ENCODE measurements around the gene DLL4.

The DLL4 gene

DNA sequence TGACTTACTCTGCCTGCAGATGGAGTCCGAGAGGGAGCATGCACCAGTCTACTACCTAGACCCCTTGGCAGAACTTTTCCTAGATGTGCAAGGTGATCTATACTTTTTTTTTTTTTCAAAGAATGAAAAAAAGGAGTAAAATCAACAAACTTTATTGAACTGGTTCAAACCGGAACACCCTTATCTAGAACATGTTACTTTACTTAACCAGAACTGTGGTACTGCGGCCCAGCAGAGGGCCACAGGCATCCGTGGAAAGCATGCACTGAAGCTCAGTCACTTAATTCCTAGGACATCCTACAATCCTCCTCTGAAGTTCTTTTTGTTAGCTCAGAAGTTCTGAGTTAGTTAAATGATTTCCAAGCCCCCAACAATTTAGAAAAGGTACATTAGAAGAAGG lies 45.7 kb downstream of the DLL4 start:
- Histone ChIP-seq H3K9ac (ENCODE audit: low read depth, low read length) (no peak overlapping the region), H3K36me3 (ENCODE audit: insufficient read depth, low read depth, low read length) (peaks cover 43% of the 10 kb centered on the region), H3K4me3 (ENCODE audit: low read length) (no peak overlapping the region), H3K27ac (ENCODE audit: low read length) (no peak overlapping the region), H3K27me3 (ENCODE audit: insufficient read depth, low read length) (no peaks in the 10 kb centered on the region), H3K9me3 (ENCODE audit: insufficient read depth, low read depth, low read length) (no peaks in the 10 kb centered on the region), H3K4me1 (ENCODE audit: insufficient read depth, low read length) (no peaks in the 10 kb centered on the region)

DNA sequence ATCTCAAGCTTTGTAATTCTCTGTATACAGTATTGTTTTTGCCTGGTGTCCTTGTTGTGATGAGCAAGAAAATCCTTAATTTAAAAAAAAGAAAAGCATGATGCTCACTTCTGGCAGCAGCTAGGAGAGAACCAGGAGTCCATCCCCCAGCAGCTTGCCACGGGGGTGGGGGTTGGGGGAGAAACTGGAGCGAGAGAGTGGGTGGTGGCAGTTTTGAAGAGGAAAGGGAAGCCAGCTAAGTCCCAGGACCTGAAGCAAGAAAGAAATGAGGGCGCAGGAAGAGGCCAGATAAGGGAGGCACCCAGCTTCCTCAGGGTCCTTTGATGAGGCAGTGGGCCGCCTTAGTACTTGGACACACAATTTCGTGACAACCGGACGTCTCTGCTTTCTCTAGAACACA lies 47.7 kb downstream of the DLL4 start:
- H3K9ac ChIP-seq (ENCODE audit: low read depth, low read length), result no peak overlapping the region
- H3K4me1 ChIP-seq (ENCODE audit: insufficient read depth, low read length), result no peaks in the 10 kb centered on the region
- peaks cover 62% of the 10 kb centered on the region for H3K36me3 ChIP-seq (ENCODE audit: insufficient read depth, low read depth, low read length)
- no peak overlapping the region for H3K4me3 ChIP-seq (ENCODE audit: low read length)
- H3K9me3 ChIP-seq (ENCODE audit: insufficient read depth, low read depth, low read length), result no peaks in the 10 kb centered on the region
- H3K27me3 ChIP-seq (ENCODE audit: insufficient read depth, low read length), result no peaks in the 10 kb centered on the region
- no peak overlapping the region for H3K27ac ChIP-seq (ENCODE audit: low read length)

- no peaks in the 10 kb centered on the region for H3K27me3 ChIP-seq (ENCODE audit: insufficient read depth, low read length)
- H3K9ac ChIP-seq (ENCODE audit: low read depth, low read length), result no peak overlapping the region
- no peaks in the 10 kb centered on the region for H3K9me3 ChIP-seq (ENCODE audit: insufficient read depth, low read depth, low read length)
- H3K27ac ChIP-seq (ENCODE audit: low read length), result no peak overlapping the region
- H3K4me3 ChIP-seq (ENCODE audit: low read length), result no peak overlapping the region
- H3K4me1 ChIP-seq (ENCODE audit: insufficient read depth, low read length), result no peaks in the 10 kb centered on the region
- H3K36me3 ChIP-seq (ENCODE audit: insufficient read depth, low read depth, low read length), result peaks cover 76% of the 10 kb centered on the region
Measured at GRCh38 chr15:40978141-40978540, 49.0 kb downstream of the DLL4 start.

- peaks cover 80% of the 10 kb centered on the region for H3K36me3 ChIP-seq (ENCODE audit: insufficient read depth, low read depth, low read length)
- no peak overlapping the region for H3K27ac ChIP-seq (ENCODE audit: low read length)
- no peaks in the 10 kb centered on the region for H3K4me1 ChIP-seq (ENCODE audit: insufficient read depth, low read length)
- H3K4me3 ChIP-seq (ENCODE audit: low read length), result no peak overlapping the region
- H3K27me3 ChIP-seq (ENCODE audit: insufficient read depth, low read length), result no peaks in the 10 kb centered on the region
- no peak overlapping the region for H3K9ac ChIP-seq (ENCODE audit: low read depth, low read length)
- H3K9me3 ChIP-seq (ENCODE audit: insufficient read depth, low read depth, low read length), result no peaks in the 10 kb centered on the region
Measured at GRCh38 chr15:40978562-40978961, 49.4 kb downstream of the DLL4 start.

DNA sequence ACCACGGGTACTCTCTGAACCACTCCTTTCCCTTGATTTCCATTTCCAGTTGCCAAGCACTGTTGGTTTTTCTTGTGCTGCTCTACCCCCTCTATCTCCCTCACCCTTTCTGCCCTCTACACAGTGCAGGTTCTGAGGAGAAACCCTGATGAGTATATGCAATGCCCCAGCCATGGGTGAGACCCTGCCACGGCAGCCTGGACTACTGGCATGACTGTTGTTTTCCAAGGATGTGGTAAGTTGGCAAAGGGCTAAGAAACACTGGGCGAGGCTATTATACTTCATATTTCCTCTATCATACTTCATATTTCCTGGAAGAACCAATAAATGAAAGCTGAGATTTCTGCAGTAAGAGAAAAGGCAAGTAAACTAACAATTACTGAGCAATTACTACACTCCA lies 52.0 kb downstream of the DLL4 start:
- no peak overlapping the region for H3K9ac ChIP-seq (ENCODE audit: low read depth, low read length)
- no peaks in the 10 kb centered on the region for H3K4me1 ChIP-seq (ENCODE audit: insufficient read depth, low read length)
- H3K36me3 ChIP-seq (ENCODE audit: insufficient read depth, low read depth, low read length), result peaks cover 100% of the 10 kb centered on the region
- no peak overlapping the region for H3K4me3 ChIP-seq (ENCODE audit: low read length)
- H3K9me3 ChIP-seq (ENCODE audit: insufficient read depth, low read depth, low read length), result no peaks in the 10 kb centered on the region
- no peak overlapping the region for H3K27ac ChIP-seq (ENCODE audit: low read length)
- no peaks in the 10 kb centered on the region for H3K27me3 ChIP-seq (ENCODE audit: insufficient read depth, low read length)

DNA sequence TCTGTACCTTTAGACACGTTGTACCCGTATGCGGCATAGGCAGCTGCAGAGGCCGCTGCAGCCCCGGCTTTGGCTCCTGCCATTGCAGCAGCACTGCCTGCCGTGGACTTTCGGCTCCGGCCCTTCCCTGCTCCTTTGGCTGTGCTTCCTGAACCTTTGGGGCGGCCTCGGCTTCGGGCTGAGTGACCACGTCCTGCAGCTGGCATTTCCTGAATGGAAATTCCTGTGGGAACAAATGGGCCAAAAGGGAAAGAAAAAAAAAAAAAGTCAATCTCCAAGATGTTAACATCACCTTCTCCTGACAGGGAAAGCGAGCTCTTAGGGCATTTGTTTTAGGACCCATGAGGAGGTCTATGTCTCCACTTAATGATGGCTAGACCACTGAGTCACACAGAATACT lies 53.7 kb downstream of the DLL4 start:
- Histone ChIP-seq H3K9ac (ENCODE audit: low read depth, low read length) (no peak overlapping the region), H3K4me3 (ENCODE audit: low read length) (no peak overlapping the region)

GRCh38 chr15:40984406-40984805 lies 55.3 kb downstream of the DLL4 start:
- Histone ChIP-seq H3K9me3 (ENCODE audit: insufficient read depth, low read depth, low read length) (no peaks in the 10 kb centered on the region), H3K36me3 (ENCODE audit: insufficient read depth, low read depth, low read length) (peaks cover 94% of the 10 kb centered on the region), H3K4me3 (ENCODE audit: low read length) (no peak overlapping the region), H3K27me3 (ENCODE audit: insufficient read depth, low read length) (no peaks in the 10 kb centered on the region), H3K9ac (ENCODE audit: low read depth, low read length) (no peak overlapping the region), H3K4me1 (ENCODE audit: insufficient read depth, low read length) (no peaks in the 10 kb centered on the region), H3K27ac (ENCODE audit: low read length) (no peak overlapping the region)

More for the DNA sequence above, 53.7 kb downstream of the DLL4 start:
- peaks cover 100% of the 10 kb centered on the region for H3K36me3 ChIP-seq (ENCODE audit: insufficient read depth, low read depth, low read length)
- no peak overlapping the region for H3K27ac ChIP-seq (ENCODE audit: low read length)
- no peaks in the 10 kb centered on the region for H3K4me1 ChIP-seq (ENCODE audit: insufficient read depth, low read length)
- no peaks in the 10 kb centered on the region for H3K27me3 ChIP-seq (ENCODE audit: insufficient read depth, low read length)
- no peaks in the 10 kb centered on the region for H3K9me3 ChIP-seq (ENCODE audit: insufficient read depth, low read depth, low read length)

DNA sequence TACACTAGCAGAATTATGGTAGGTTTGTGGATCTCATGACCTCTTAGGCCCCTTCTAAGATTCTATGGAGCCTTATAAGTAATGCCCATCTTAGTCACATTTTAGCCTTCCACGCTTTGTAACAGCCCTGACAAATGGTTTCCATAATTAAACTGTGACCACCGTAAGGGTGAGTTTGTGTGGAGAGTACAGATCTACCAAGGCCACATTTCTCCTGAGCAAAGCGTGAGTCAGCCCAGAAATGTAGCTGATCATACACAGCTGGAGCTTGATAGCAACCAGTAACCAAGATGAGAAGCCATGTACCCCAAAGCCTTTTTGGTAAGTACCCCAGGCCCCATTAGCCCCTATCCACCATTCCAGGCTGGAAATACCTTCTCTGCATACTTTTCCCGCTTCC lies 55.8 kb downstream of the DLL4 start:
- no peak overlapping the region for H3K4me3 ChIP-seq (ENCODE audit: low read length)
- no peaks in the 10 kb centered on the region for H3K4me1 ChIP-seq (ENCODE audit: insufficient read depth, low read length)
- H3K9me3 ChIP-seq (ENCODE audit: insufficient read depth, low read depth, low read length), result no peaks in the 10 kb centered on the region
- H3K27ac ChIP-seq (ENCODE audit: low read length), result no peak overlapping the region
- H3K27me3 ChIP-seq (ENCODE audit: insufficient read depth, low read length), result no peaks in the 10 kb centered on the region
- peaks cover 89% of the 10 kb centered on the region for H3K36me3 ChIP-seq (ENCODE audit: insufficient read depth, low read depth, low read length)
- no peak overlapping the region for H3K9ac ChIP-seq (ENCODE audit: low read depth, low read length)

- Histone ChIP-seq H3K4me3 (ENCODE audit: low read length) (no peak overlapping the region), H3K36me3 (ENCODE audit: insufficient read depth, low read depth, low read length) (peaks cover 86% of the 10 kb centered on the region), H3K27me3 (ENCODE audit: insufficient read depth, low read length) (no peaks in the 10 kb centered on the region), H3K9me3 (ENCODE audit: insufficient read depth, low read depth, low read length) (no peaks in the 10 kb centered on the region), H3K27ac (ENCODE audit: low read length) (no peak overlapping the region), H3K4me1 (ENCODE audit: insufficient read depth, low read length) (no peaks in the 10 kb centered on the region), H3K9ac (ENCODE audit: low read depth, low read length) (no peak overlapping the region)
Measured at GRCh38 chr15:40985541-40986330, 56.6 kb downstream of the DLL4 start.

DNA sequence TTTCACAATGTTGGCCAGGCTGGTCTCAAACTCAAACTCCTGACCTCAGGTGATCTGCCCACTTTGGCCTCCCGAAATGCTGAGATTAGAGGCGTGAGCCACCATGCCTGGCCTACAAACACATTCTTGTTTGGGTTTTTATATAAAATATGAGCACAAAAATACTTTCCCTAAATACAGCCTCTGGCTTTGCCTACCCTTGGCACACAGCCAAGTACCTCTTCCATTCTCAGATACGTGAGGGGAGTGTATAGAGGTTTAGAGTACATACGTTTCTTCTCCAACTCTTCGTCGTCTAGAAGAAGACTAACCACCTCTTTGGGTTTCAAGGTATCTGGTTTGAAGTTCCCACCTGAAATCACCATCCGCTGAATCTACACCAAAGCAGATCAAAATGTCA lies 57.7 kb downstream of the DLL4 start:
- Histone ChIP-seq H3K27ac (ENCODE audit: low read length) (no peak overlapping the region), H3K4me1 (ENCODE audit: insufficient read depth, low read length) (no peaks in the 10 kb centered on the region), H3K4me3 (ENCODE audit: low read length) (no peak overlapping the region), H3K36me3 (ENCODE audit: insufficient read depth, low read depth, low read length) (peaks cover 84% of the 10 kb centered on the region), H3K9ac (ENCODE audit: low read depth, low read length) (no peak overlapping the region), H3K27me3 (ENCODE audit: insufficient read depth, low read length) (no peaks in the 10 kb centered on the region), H3K9me3 (ENCODE audit: insufficient read depth, low read depth, low read length) (no peaks in the 10 kb centered on the region)

DNA sequence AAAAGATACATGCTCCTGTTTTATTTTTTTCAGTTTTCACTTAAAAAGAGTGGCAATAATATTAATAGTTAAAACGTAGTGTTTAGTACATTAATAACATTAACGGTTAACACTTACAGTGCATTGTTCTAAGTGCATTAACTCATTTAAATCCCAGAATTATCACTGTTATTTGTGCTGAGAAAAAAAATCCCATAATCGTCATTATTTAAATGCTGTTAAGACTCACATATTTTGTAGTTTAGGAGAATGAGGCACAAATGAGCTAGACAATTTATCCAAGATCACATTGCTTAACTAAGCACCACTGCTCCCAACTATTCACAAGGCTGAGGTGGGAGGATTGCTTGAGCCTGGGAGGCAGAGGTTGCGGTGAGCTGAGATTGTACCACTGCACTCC lies 59.0 kb downstream of the DLL4 start:
- Histone ChIP-seq H3K27ac (ENCODE audit: low read length) (no peak overlapping the region), H3K4me3 (ENCODE audit: low read length) (no peak overlapping the region), H3K9ac (ENCODE audit: low read depth, low read length) (no peak overlapping the region), H3K27me3 (ENCODE audit: insufficient read depth, low read length) (no peaks in the 10 kb centered on the region), H3K9me3 (ENCODE audit: insufficient read depth, low read depth, low read length) (no peaks in the 10 kb centered on the region), H3K36me3 (ENCODE audit: insufficient read depth, low read depth, low read length) (peaks cover 71% of the 10 kb centered on the region), H3K4me1 (ENCODE audit: insufficient read depth, low read length) (no peaks in the 10 kb centered on the region)

Measured in iPS-20b (cell line).